ENCODE data around the gene SNX17.

The SNX17 gene

DNA sequence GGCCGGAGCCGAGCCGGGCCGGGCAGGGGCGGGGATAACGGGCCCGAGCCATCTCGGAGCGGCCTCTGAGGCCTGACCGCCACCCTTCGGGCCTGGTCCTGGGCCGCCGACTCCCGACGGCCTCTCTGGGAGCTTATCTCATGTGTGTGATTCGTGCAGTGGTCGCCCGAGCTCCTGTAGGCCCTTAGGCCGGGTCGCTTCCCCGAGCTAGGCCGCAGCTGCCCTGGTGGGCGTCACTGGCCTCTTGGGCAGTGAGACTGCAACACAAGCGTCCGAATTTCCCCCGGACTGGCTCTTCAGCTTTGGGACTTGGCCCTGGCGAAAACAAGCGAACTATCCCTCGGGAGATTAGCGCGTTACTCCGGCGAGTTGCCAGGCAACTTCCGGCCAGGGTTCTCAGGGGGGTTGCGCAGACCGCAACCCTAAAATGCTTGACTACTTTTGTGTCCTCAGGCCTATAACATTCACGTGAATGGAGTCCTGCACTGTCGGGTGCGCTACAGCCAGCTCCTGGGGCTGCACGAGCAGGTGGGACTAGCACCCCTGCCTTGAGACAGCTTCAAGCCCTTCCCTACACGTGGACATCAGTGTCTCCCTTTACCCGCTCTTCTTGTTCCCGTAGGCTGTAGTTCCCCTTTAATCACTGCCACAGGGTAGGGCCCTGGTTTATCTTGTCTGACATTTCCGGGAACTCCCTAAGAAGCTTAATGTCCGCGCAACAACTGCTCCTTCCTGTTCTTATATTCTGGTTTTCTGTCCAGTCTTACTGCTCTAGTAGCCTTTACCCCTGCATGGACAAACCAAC is 602 bp downstream of the SNX17 start:
- TF ChIP-seq, protein P1, sequence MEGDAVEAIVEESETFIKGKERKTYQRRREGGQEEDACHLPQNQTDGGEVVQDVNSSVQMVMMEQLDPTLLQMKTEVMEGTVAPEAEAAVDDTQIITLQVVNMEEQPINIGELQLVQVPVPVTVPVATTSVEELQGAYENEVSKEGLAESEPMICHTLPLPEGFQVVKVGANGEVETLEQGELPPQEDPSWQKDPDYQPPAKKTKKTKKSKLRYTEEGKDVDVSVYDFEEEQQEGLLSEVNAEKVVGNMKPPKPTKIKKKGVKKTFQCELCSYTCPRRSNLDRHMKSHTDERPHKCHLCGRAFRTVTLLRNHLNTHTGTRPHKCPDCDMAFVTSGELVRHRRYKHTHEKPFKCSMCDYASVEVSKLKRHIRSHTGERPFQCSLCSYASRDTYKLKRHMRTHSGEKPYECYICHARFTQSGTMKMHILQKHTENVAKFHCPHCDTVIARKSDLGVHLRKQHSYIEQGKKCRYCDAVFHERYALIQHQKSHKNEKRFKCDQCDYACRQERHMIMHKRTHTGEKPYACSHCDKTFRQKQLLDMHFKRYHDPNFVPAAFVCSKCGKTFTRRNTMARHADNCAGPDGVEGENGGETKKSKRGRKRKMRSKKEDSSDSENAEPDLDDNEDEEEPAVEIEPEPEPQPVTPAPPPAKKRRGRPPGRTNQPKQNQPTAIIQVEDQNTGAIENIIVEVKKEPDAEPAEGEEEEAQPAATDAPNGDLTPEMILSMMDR (IDR thresholded peaks at IDR 0.05; ENCODE audit: borderline replicate concordance, insufficient read depth, low read depth, low read length) = no peak
- H3K4me3 ChIP-seq (ENCODE audit: low read depth, low read length) = peak overlapping the region; percentile 74

DNA sequence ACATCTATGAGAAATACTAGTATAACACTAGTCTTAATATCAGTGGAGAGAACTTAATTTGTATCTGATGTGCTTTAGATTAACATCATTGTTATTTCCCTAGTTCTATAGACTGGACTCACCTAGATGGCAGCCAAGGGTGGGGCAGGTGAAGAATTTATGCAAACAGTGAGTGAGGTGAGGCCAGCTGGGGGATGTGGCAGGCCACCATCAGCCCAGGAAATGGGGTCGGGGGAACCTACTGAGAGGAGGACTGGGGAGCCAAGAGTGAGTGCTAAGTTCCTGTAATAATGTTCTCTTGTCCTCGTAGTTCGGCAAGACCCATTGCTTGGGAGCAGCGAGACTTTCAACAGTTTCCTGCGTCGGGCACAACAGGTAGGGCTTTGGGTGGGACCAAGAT is 2.5 kb downstream of the SNX17 start:
- TF ChIP-seq, protein P1 (IDR thresholded peaks at IDR 0.05; ENCODE audit: borderline replicate concordance, insufficient read depth, low read depth, low read length) = no peak
- H3K4me3 ChIP-seq (ENCODE audit: low read depth, low read length) = no peak overlapping the region

DNA sequence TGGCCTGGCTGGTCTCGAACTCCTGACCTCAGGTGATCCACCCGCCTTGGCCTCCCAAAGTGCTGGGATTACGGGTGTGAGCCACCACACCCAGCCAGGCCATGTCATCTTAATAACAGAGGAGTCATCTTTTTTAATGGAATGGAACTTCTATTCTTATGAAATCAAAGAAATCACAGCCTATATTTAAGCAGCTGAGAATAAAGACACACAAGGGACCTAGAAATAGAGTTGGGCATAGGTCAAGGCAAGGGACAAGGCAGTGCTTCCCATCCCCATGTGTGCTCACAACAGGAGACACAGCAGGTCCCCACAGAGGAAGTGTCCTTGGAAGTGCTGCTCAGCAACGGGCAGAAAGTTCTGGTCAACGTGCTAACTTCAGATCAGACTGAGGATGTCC is 3.2 kb downstream of the SNX17 start:
- H3K4me3 ChIP-seq (ENCODE audit: low read depth, low read length) = no peak overlapping the region
- TF ChIP-seq, protein P1 (IDR thresholded peaks at IDR 0.05; ENCODE audit: borderline replicate concordance, insufficient read depth, low read depth, low read length) = no peak

DNA sequence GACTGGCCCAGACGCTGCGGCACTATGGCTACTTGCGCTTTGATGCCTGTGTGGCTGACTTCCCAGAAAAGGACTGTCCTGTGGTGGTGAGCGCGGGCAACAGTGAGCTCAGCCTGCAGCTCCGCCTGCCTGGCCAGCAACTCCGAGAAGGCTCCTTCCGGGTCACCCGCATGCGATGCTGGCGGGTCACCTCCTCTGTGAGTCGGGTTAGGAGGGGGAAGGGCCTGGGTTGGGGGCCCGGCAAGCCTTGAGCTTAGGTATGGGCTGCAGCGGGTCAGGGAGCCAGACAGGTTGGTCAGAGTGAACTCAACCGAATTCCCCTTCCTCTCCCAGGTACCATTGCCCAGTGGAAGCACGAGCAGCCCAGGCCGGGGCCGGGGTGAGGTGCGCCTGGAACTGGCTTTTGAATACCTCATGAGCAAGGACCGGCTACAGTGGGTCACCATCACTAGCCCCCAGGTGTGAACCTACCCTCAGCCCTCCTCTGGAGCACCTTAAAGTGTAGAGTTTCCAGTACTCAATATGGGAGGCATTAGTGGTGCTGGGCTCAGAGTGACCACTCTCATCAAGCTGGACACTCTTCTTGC is 5.2 kb downstream of the SNX17 start:
- TF ChIP-seq, protein P1 (IDR thresholded peaks at IDR 0.05; ENCODE audit: borderline replicate concordance, insufficient read depth, low read depth, low read length) = no peak

DNA sequence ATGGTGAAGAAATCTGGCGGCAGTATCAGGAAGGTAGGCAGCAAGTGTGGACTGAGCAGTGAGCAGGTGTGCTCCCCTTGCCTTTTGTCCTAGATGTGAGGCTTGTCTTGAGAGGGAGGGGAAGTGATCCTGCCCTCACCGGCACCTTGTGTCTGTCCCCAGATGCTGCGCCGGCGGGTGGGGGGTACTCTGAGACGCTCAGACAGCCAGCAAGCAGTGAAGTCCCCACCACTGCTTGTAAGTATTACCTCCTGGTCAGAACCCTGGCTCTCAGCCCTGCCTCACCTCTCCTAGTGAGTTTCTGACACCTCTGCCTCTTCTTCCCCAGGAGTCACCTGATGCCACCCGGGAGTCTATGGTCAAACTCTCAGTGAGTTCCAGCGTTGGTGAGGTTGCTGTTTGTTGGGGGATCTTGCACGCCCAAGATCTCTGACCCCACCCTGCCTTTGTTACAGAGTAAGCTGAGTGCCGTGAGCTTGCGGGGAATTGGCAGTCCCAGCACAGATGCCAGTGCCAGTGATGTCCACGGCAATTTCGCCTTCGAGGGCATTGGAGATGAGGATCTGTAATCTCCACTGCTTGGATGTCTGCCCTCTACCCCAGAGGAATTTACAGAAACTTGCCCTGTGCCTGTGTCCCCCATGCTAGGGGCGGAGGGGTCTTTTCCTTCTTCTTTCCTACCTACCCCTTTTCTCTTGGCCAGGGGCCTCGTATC is 5.9 kb downstream of the SNX17 start:
- H3K4me3 ChIP-seq (ENCODE audit: low read depth, low read length) = no peak overlapping the region
- TF ChIP-seq, protein P1 (IDR thresholded peaks at IDR 0.05; ENCODE audit: borderline replicate concordance, insufficient read depth, low read depth, low read length) = no peak

More for the DNA sequence above, 5.2 kb downstream of the SNX17 start:
- H3K4me3 ChIP-seq (ENCODE audit: low read depth, low read length) = no peak overlapping the region

DNA sequence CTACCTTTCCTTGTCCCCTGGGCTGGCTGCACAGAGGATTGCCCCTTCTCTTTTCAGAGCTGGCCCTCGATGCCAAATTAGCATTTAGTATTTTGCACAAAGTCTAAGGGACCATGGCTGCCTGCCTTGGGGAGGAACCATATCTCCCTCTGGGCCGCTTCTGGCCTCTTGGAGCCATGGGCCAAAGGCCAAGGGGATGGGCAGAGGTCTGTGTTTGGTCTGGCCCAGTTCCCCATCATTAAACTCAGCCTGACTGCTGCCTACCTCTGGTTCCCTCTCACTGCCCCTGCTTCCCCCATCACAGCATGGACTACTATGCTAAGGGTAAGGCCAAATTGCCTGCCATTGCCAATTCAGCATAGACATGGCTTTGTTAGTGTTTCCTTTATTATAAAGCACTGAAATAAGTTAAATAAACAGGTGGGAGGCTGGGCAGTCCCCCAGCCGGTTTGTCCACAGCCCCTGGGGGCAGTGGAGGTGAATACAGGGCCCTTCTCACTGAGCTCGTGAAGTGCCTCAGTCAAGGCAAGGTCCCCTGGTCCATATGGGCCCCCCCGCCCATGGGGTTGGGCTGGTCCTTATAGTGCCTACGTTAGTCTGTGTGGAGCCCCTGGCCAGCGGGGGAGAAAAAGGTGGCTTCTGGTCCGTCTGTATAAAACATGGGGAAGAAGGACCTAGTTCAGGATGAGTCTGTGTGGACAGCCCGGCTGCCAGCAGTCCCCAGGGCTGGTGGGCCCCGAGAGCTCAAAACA is 6.6 kb downstream of the SNX17 start:
- TF ChIP-seq, protein P1 (IDR thresholded peaks at IDR 0.05; ENCODE audit: borderline replicate concordance, insufficient read depth, low read depth, low read length) = no peak
- H3K4me3 ChIP-seq (ENCODE audit: low read depth, low read length) = no peak overlapping the region

All from GM12875 (cell line).